BE2C (cell line): ENCODE measurements around the gene PPP1R12B.

Experiments used
- DNase-seq: peaks from one replicate; pipeline ENCODE4 v3.0.0-alpha.2; 2020
- H3K27me3 ChIP-seq: fragments of 250-450 bp; sonication (Bioruptor Pico); 2 replicates; pipeline ENCODE4 v1.5.1; 2020; ENCODE audit warnings: mild to moderate bottlenecking
- H3K36me3 ChIP-seq: fragments of 250-450 bp; sonication (Bioruptor Pico); 2 replicates; pipeline ENCODE4 v1.5.1; 2020; ENCODE audit warnings: mild to moderate bottlenecking
- H3K4me1 ChIP-seq: fragments of 250-450 bp; sonication (Bioruptor Pico); 2 replicates; pipeline ENCODE4 v1.5.1; 2020
- H3K4me3 ChIP-seq: 2 replicates; pipeline ENCODE4 v1.5.1; 2011; ENCODE audit warnings: low read depth, low read length
- H3K9me3 ChIP-seq: fragments of 250-450 bp; sonication (Bioruptor Pico); 2 replicates; pipeline ENCODE4 v1.5.1; 2020
- TF ChIP-seq, protein P1 (sequence below): IDR thresholded peaks from 2 replicates; pipeline ENCODE4 v1.5.1; 2012; ENCODE audit warnings: mild to moderate bottlenecking, low read depth, low read length

PPP1R12B gene

DNA sequence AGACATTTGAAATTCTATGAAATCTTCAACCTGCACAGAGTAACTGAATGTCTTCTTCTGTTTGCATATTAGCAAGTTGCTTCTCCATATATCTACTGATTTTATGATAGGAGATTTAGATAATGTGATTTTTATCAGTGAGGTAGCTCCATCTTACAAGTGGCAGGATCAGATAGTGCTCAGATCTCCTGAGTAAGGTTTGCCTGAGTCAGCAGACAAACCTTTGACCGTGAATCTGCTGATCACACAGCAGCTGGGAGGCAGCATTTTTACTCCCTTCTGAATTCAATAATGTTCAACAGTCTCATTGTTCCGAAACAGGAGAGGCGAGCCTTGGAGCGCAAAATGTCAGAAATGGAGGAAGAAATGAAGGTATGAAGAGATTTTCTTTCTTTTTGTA is 220.3 kb downstream of the PPP1R12B start:
- no peak for DNase-seq
- TF ChIP-seq, protein P1, sequence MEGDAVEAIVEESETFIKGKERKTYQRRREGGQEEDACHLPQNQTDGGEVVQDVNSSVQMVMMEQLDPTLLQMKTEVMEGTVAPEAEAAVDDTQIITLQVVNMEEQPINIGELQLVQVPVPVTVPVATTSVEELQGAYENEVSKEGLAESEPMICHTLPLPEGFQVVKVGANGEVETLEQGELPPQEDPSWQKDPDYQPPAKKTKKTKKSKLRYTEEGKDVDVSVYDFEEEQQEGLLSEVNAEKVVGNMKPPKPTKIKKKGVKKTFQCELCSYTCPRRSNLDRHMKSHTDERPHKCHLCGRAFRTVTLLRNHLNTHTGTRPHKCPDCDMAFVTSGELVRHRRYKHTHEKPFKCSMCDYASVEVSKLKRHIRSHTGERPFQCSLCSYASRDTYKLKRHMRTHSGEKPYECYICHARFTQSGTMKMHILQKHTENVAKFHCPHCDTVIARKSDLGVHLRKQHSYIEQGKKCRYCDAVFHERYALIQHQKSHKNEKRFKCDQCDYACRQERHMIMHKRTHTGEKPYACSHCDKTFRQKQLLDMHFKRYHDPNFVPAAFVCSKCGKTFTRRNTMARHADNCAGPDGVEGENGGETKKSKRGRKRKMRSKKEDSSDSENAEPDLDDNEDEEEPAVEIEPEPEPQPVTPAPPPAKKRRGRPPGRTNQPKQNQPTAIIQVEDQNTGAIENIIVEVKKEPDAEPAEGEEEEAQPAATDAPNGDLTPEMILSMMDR, result no peak
- Histone ChIP-seq H3K4me3 (no peak overlapping the region), H3K36me3 (peaks cover 7% of the 10 kb centered on the region), H3K9me3 (no peaks in the 10 kb centered on the region), H3K4me1 (peaks cover 58% of the 10 kb centered on the region), H3K27me3 (no peaks in the 10 kb centered on the region)

DNA sequence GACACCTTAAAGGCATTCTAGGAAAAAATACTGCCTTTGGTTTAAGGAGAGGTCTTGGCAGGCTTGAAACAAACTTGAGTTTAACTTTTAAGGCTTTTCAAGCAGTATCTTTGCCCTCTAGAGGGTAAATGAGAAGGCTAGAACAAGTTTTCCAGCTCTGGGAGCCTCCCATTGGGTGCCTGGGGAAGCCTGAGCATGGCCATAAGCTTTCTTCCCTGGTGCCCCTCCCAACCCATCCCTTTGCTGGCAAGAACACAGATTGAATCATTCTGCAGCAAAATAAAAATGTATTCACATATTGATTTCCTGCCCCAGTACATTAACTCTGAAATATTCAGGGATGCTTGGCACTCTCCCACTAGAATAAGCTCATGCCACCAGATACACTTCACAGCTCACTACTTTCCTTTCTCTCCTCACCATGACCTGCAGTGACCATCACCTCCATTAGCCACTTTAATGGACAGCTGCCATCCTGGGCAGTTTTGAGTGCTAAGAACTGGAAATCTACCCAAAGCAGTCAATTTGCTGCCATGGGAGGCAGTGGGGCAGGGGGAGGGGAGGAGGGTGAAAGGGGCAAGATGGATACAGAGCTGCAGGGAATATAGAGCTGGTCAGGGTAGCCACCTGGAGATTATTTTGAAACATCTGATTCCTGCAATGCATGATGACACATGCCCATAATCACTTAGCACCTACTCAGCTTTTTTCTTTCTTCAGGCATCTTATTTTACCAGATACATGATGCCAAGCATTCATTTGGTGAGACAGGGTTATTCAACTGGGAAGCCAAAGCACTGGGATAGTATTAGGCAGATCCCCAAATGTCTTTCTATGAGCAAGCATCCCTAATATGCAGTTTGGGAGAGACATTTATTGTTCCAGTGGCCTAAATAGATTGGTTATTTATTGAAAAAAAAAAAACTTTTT is 221.2 kb downstream of the PPP1R12B start:
- Histone ChIP-seq H3K4me3 (no peak overlapping the region), H3K9me3 (no peaks in the 10 kb centered on the region), H3K36me3 (peaks cover 7% of the 10 kb centered on the region), H3K4me1 (peaks cover 55% of the 10 kb centered on the region), H3K27me3 (no peaks in the 10 kb centered on the region)
- DNase-seq, result no peak
- TF ChIP-seq, protein P1, result no peak

GRCh38 chr1:202571719-202572339 is 223.3 kb downstream of the PPP1R12B start:
- H3K27me3 ChIP-seq, result no peaks in the 10 kb centered on the region
- peaks cover 53% of the 10 kb centered on the region for H3K4me1 ChIP-seq
- H3K9me3 ChIP-seq, result no peaks in the 10 kb centered on the region
- peak; percentile 57 for DNase-seq
- no peak overlapping the region for H3K4me3 ChIP-seq
- TF ChIP-seq, protein P1, result peak; percentile 96
- peaks cover 7% of the 10 kb centered on the region for H3K36me3 ChIP-seq

DNA sequence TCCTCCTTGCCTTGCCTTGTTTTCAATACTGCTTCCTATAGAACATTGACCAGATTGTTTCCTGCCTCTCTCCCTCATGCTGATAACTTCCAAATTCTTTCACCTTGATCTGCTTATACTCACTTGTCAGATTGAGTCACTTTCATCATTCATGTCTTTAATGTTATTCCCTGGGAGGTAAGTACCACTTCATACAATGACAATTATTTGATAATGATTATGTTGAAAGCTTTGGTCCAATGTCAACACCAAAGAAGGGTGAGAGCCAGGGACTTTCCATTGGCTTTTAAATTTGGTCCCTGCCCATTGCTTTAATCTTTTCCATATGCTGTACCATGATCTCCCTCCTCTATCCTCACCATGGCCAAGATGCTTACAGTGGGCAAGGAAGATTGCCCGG is 224.4 kb downstream of the PPP1R12B start:
- no peaks in the 10 kb centered on the region for H3K9me3 ChIP-seq
- TF ChIP-seq, protein P1, result no peak
- H3K4me3 ChIP-seq, result no peak overlapping the region
- H3K4me1 ChIP-seq, result peaks cover 58% of the 10 kb centered on the region
- peaks cover 4% of the 10 kb centered on the region for H3K36me3 ChIP-seq
- no peak for DNase-seq
- H3K27me3 ChIP-seq, result no peaks in the 10 kb centered on the region

DNA sequence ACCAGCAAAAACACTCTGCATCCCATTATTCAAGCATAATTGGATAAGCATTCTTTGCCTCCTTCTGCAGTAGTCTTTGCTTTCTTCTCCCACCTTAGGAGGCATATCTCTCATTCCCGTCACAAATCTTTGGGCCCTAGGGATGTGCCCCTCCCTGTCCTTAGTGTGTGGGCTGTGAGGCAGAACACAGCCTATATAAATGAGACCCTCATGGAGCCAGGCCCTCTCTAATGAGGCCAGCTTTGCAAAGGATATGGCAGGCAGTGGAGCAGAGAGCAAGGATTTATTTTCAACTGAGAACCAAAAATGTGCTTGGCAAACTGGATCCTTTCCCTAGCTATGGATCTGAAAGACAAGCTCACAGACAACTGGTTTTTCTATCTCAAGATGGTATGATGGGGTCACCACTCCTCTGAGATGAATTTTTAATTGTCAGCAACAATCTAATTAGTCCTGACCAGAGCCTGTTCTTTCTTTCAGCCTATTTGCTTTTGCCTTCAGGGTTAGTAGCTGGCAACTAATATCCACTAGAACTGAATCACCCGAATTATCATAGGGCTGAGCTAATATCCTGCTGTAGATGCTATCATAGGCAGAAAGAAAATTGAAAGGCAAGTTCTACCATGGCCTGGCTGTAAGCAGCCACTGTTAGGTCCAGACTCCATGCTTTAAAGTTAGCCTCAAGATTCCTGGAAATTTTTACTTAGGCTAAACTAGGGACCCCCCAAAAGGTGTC is 227.6 kb downstream of the PPP1R12B start:
- Histone ChIP-seq H3K4me3 (0 out of 2 replicates have a peak overlapping the region, but pooled peaks have one; percentile 3), H3K9me3 (no peaks in the 10 kb centered on the region), H3K36me3 (no peaks in the 10 kb centered on the region), H3K27me3 (no peaks in the 10 kb centered on the region), H3K4me1 (peaks cover 76% of the 10 kb centered on the region)
- DNase-seq, result peak; percentile 79
- TF ChIP-seq, protein P1, result no peak
